Esophagus muscularis mucosa (tissue), 4 donors: ENCODE data around the gene PSORS1C1. TPM values are rescaled to one million over a fixed set of nuclear protein-coding genes. Genes with fewer than 3 reads are reported as not detected.

Experiments used
- DNase-seq: peaks from one replicate; pipeline ENCODE4 v3.0.0-alpha.2; 2017; ENCODE audit errors: extremely low spot score
- H3K27ac ChIP-seq, 4 donors: fragments of 200-600 bp; sonication (generic); replicated peaks in 1 of 4; 1 replicate in 3 of 4; 2 replicates in 1 of 4; pipeline ENCODE4 v1.5.1; 2016 to 2019; ENCODE audit warnings: mild to moderate bottlenecking in 1 of 4
- H3K27me3 ChIP-seq, 4 donors: fragments of 200-600 bp; sonication (generic); one replicate each; pipeline versions ENCODE4 v1.5.1 to v1.6.0; 2016 to 2019
- H3K36me3 ChIP-seq, 4 donors: fragments of 200-600 bp; sonication (generic); one replicate each; pipeline ENCODE4 v1.5.1; 2016 to 2019
- H3K4me1 ChIP-seq, 4 donors: fragments of 200-600 bp; sonication (generic); one replicate each; pipeline ENCODE4 v1.5.1; 2016 to 2019
- H3K4me3 ChIP-seq, 4 donors: fragments of 200-600 bp; sonication (generic); 1 replicate in 2 of 4; 2 replicates in 2 of 4; pipeline ENCODE4 v1.5.1; 2016 to 2019; ENCODE audit warnings: mild to moderate bottlenecking in 4 of 4, moderate library complexity in 1 of 4
- H3K9me3 ChIP-seq, 4 donors: fragments of 200-600 bp; sonication (generic); 1 replicate in 3 of 4; 2 replicates in 1 of 4; pipeline ENCODE4 v1.5.1; 2016 to 2019
- CTCF ChIP-seq, 3 experiments: fragments of 200-600 bp in 2 of 3; fragments of 450-650 bp in 1 of 3; sonication (generic) in 2 of 3; IDR thresholded peaks; one replicate each; pipeline ENCODE4 v1.5.1; 2017 to 2019; ENCODE audit warnings: antibody characterized with exemption in 3 of 3, mild to moderate bottlenecking in 2 of 3, moderate library complexity in 1 of 3
- EP300 ChIP-seq: sonication (generic); formaldehyde crosslinking; IDR thresholded peaks from one replicate; pipeline ENCODE4 v1.6.1; 2017; ENCODE audit warnings: antibody characterized with exemption
- POLR2A ChIP-seq: fragments of 450-650 bp; IDR thresholded peaks from one replicate; pipeline ENCODE4 v1.6.1; 2017; ENCODE audit warnings: antibody characterized with exemption, moderate library complexity, mild to moderate bottlenecking, low read depth
- POLR2AphosphoS5 ChIP-seq, 2 donors: sonication (generic); formaldehyde crosslinking; IDR thresholded peaks; one replicate each; pipeline ENCODE4 v1.6.1; 2017; ENCODE audit warnings: antibody characterized with exemption in 2 of 2
- WGBS: methylation state at CpG from one replicate; pipeline ENCODE4 v1.1.5; 2018; 5-methylcytosine and 5-hydroxymethylcytosine counted together
- intact Hi-C: fragments of 100-400 bp; cut with DNase I; formaldehyde crosslinking; loops from one replicate; pipeline ENCODE4 v1.15.1; 2023
- total RNA-seq, 4 donors: library from RNA; depleted of rRNA; stranded (reverse); fragments of >200 nt; gene quantifications; one replicate each; pipeline versions ENCODE4 v1.1.0 to v1.2.1, GENCODE V29; 2016

PSORS1C1 gene
- total RNA-seq, 4 donors from 2014 or later = 0.34 to 1.2 (median 1.1) TPM

DNA sequence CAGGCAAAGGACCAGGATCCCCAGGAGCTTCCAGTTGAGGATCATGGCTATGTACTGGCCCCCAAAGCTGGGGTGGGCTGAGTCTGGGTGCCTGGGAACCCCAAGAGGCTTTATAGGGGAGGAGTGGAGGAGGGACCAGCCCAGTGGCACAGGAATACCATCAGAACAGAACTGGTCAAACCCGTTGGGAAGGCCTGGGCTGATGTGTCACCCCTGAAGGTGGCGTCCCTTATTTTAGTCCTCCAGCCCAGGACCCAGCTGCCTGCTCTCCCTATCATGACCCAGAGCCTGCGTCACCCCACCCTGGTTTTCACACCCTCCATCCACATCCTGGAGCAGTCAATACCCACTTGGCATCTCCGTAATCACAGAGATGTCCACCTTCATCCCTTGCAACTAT, 24.4 kb downstream of the PSORS1C1 start, which contains the start of gene PSORS1C2:
Gene PSORS1C2, minus strand, starts transcription at position 85 of the 400 bp plus-strand sequence. Its CDS starts 40 bp downstream, at position 45.
- no peak for DNase-seq
- WGBS = 94% methylated on average over 4 of the region's 4 CpGs
- no peak for TF ChIP-seq CTCF (IDR thresholded peaks at IDR 0.05)
- TF ChIP-seq EP300 = no peak
- no peak for TF ChIP-seq POLR2AphosphoS5 (IDR thresholded peaks at IDR 0.05)
- no peak for TF ChIP-seq POLR2A
- Histone ChIP-seq H3K27me3 (peaks cover 0 to 7% (median 0%) of the 10 kb centered on the region in 4 donors), H3K4me1 (peaks cover 13 to 33% (median 32%) of the 10 kb centered on the region in 4 donors), H3K36me3 (peaks cover 0 to 14% (median 5%) of the 10 kb centered on the region in 4 donors), H3K27ac (no peak within 1 kb of the TSS), H3K9me3 (no peaks in the 10 kb centered on the region), H3K4me3 (peak within 1 kb of the TSS in 1 of 4 donors; percentile 28)
- intact Hi-C loops = loop anchor here (2.0 kb wide), 1 partner anchor 228 kb away; no protein-coding TSS in a partner anchor

DNA sequence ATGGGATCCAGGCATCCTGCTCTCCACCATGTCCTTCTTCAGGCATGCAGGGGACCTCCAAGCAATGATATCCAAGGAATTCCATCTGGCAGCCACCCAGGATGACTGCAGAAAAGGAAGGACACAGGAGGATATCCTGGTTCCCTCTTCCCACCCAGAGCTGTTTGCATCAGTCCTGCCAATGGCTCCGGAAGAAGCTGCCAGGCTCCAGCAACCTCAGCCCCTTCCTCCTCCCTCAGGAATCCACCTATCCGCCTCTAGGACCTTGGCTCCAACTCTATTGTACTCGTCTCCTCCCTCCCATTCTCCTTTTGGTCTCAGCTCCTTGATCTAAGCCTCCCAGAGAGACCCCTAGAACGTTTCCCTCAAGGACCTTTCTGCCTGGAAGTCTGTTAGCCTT, 25.0 kb downstream of the PSORS1C1 start:
- DNase-seq = no peak
- TF ChIP-seq POLR2AphosphoS5 (IDR thresholded peaks at IDR 0.05) (no peak), POLR2A (no peak), EP300 (no peak), CTCF (IDR thresholded peaks at IDR 0.05) (no peak)
- WGBS = 41% methylated on average over 4 of the region's 4 CpGs
- H3K27ac ChIP-seq = no peak overlapping the region
- intact Hi-C loops = loop anchor here (2.0 kb wide), 1 partner anchor 227 kb away; no protein-coding TSS in a partner anchor
- H3K9me3 ChIP-seq = no peaks in the 10 kb centered on the region
- H3K4me1 ChIP-seq = peaks cover 13 to 33% (median 32%) of the 10 kb centered on the region in 4 donors
- no peak overlapping the region for H3K4me3 ChIP-seq
- H3K27me3 ChIP-seq = peaks cover 0 to 7% (median 0%) of the 10 kb centered on the region in 4 donors
- peaks cover 0 to 21% (median 9%) of the 10 kb centered on the region in 4 donors for H3K36me3 ChIP-seq

DNA sequence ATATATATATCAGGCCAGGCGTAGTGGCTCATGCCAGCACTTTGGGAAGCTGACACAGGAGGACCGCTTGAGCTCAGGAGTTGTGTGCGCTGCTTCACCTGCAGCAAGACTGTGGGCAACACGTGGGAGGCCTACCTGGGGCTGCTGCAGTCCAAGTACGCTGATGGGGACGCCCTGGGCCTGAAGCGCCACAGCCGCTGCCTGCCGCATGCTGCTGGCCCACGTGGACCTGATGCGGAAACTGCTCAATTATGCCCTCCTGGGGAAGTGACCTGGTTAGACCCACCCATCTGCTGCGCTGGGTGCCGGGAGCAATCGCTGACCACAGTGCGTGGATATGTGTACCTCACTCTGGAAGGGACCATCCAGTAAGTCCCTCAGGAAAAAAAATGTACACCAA, 26.0 kb downstream of the PSORS1C1 start:
- DNase-seq = no peak
- Histone ChIP-seq H3K27ac (no peak overlapping the region), H3K4me3 (no peak overlapping the region), H3K36me3 (peaks cover 0 to 30% (median 19%) of the 10 kb centered on the region in 4 donors), H3K4me1 (peaks cover 13 to 33% (median 32%) of the 10 kb centered on the region in 4 donors), H3K27me3 (peaks cover 0 to 7% (median 0%) of the 10 kb centered on the region in 4 donors), H3K9me3 (no peaks in the 10 kb centered on the region)
- 94% methylated on average over 8 of the region's 15 CpGs for WGBS
- intact Hi-C loops = no loop called here
- no peak for TF ChIP-seq CTCF (IDR thresholded peaks at IDR 0.05)
- no peak for TF ChIP-seq EP300
- no peak for TF ChIP-seq POLR2AphosphoS5 (IDR thresholded peaks at IDR 0.05)
- TF ChIP-seq POLR2A = no peak

- H3K27me3 ChIP-seq = peaks cover 0 to 7% (median 0%) of the 10 kb centered on the region in 4 donors
- intact Hi-C loops = no loop called here
- TF ChIP-seq EP300 = no peak
- no peak for TF ChIP-seq CTCF (IDR thresholded peaks at IDR 0.05)
- no peak for TF ChIP-seq POLR2A
- no peak for TF ChIP-seq POLR2AphosphoS5 (IDR thresholded peaks at IDR 0.05)
- no peak overlapping the region for H3K4me3 ChIP-seq
- H3K27ac ChIP-seq = peak overlapping the region in 2 of 4 donors; percentile 30 to 48
- WGBS = 39% methylated on average over 2 of the region's 2 CpGs
- no peak for DNase-seq
- H3K4me1 ChIP-seq = peaks cover 13 to 30% (median 28%) of the 10 kb centered on the region in 4 donors
- H3K9me3 ChIP-seq = no peaks in the 10 kb centered on the region
- peaks cover 0 to 36% (median 22%) of the 10 kb centered on the region in 4 donors for H3K36me3 ChIP-seq
Measured at GRCh38 chr6:31142361-31142761, 27.8 kb downstream of the PSORS1C1 start.
